ENCODE measurements around the gene NKAIN2. TPM values are rescaled to one million over a fixed set of nuclear protein-coding genes. Genes with fewer than 3 reads are reported as not detected.
"Not testable (repeated sequence)": the region's sequence is repeated elsewhere in the genome, so short reads cannot be mapped to it uniquely, and the experiment has no call there.

The NKAIN2 gene
- total RNA-seq, 1 experiment from 2014 or later: 0.15 TPM

DNA sequence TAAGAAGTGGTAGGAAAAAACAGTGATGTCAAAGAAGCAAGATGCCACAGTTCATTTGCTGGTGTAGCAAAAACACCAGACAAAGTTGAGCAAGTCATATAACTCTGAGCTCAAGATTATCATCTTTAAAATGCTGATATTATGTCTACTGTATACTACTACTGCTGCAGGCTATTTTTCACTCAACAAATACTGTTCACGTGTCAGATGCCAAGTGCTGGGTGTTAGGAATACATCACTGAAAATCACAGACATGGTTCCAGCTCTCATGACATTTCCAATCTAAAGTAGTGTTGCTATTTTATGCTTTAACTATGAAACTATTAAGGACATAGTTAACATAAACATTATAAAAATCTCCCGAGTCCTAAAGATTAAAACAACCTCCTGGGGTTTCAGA lies 163.0 kb downstream of the NKAIN2 start:
- no peak for DNase-seq (ENCODE audit: low read depth)

DNA sequence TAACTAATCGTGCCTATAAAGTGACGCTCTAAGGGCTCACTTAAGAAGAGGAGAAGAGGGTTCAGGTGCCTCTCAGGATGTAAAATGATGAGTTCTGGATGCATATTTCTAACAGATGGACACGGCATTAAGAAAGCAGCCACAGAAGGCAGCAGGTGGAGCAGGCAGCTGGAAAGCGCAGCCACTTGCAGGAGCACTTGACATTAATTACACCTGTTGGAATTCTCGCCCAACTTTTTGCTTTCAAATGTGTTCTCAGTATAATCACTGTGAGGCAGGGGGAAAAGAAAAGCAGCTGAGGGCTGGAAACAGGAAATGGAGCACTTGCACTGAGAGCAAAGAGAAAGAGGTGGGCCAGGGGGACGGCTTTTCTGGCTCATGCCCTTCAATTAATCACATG lies 164.2 kb downstream of the NKAIN2 start:
- no peak for DNase-seq (ENCODE audit: low read depth)

DNA sequence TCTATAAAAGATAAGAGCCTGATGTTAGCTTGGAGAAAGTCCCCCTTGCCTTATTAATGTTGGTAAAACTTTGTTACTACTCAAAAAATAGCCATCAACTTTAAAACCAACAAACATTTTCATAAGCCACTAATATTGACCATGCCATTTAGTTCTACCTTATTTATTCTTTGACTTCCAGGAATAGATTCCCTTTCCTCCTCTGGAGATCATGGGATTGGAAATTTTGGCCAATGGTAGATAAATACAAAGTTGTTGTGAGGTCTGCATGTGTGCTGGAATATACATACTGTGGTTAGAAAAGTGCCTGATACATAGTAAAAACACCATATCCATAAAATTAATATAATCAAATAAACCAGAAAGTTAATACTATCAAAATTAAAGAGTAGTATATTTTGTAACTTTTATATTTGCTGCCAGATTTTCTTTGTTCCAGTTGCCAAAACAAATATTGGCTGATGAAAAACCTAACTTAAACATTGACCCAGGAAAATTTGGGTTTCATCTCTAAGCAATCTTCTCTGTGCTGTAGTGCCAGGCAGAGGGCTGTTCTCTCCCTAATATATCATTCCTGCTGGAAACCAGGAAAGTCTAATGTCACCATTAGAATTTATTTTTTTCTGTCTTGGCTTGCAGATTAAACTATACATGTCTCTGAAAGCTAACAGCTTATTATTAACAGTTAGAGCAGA lies 169.1 kb downstream of the NKAIN2 start:
- DNase-seq (ENCODE audit: low read depth): no peak

DNA sequence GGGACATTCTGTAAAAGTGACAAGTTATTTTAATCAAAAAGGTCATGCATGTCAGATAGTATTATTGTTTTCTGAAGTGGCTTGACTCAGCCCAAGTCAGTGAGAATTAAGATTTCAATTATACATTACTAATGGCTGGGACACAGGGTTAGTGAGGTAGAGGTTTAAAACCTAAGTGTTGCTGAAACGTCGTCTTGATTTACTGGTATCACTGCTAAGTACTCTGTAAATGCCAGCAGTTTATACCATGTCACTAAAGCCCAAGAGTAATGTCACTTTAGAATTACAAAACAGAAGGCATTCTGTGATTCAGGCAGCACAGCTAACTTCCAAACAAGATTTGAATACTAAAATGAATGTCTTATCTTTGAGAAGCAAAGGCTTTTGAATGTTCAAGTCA lies 176.6 kb downstream of the NKAIN2 start:
- DNase-seq (ENCODE audit: low read depth): no peak

DNA sequence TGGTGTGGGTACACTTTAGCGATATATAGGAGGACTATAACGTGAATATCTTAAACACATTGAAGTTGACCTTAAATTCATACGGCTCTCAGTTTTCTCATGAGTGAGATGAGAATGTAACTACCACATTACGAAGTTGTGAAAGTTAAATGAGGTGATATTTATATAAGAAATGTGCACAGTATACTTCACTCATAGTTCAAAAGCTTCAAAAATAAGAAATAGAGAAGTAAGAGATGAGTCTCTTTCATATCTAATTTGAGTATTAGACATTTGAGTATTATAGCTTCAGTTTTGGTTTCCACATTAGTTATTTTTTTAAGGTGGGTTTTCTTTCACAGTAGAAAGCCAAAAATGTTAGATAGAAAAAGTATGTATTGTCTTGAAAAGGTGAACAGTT lies 183.3 kb downstream of the NKAIN2 start:
- no peak for DNase-seq (ENCODE audit: low read depth)

DNA sequence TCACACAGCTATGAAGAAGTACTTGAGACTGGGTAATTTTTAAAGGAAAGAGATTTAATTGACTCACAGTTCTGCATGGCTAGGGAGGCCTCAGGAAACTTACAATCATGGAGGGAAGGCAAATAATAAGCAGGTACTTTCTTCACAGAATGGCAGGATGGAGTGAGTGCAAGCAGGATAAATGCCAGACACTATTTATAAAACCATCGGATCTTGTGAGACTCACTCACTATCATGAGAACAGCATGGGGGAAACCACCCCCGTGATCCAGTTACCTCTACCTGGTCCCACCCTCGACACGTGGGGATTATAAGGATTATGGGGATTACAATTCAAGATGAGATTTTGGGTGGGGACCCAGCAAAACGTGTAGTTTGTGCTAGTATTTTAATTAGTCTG lies 186.3 kb downstream of the NKAIN2 start:
- not testable (repeated sequence) for DNase-seq (ENCODE audit: low read depth)

DNA sequence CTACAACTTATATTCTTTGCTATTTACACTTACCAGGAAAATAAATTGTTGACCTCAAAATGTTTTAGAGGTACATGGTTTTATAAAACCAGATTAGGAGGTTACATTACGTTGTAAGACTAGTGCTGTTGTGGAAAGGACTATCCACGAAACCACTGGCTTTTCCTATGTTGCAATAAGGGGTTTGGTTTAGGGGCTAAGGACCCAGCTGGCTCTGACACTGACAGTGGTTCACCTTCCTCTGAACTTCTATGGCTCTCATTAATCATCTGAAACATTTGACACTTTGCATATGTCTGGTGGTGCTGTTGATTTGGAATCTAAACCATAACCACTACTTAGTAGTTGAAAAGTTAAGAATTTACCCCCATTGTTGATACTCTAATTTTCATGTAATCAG lies 186.7 kb downstream of the NKAIN2 start:
- DNase-seq (ENCODE audit: low read depth): no peak

DNA sequence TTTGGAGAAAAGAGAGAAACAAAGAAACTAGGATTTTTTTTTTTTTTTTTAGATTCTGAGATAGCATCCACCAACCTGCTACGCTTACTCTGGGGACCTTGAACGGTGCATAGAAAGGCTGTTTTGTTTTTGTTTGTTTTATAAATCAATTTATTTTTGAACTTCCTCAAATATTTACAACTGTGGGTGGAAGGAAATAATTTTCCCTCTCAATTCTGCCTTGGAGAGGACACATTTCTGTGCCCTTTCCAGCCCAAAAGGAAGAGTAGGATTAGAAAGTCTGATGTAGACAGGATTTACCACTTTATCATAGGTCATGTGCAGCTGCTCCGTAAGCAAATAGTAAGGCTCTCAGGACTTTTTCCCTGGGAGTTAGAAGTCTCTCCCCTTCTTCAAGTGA lies 190.5 kb downstream of the NKAIN2 start:
- DNase-seq (ENCODE audit: low read depth): no peak

DNA sequence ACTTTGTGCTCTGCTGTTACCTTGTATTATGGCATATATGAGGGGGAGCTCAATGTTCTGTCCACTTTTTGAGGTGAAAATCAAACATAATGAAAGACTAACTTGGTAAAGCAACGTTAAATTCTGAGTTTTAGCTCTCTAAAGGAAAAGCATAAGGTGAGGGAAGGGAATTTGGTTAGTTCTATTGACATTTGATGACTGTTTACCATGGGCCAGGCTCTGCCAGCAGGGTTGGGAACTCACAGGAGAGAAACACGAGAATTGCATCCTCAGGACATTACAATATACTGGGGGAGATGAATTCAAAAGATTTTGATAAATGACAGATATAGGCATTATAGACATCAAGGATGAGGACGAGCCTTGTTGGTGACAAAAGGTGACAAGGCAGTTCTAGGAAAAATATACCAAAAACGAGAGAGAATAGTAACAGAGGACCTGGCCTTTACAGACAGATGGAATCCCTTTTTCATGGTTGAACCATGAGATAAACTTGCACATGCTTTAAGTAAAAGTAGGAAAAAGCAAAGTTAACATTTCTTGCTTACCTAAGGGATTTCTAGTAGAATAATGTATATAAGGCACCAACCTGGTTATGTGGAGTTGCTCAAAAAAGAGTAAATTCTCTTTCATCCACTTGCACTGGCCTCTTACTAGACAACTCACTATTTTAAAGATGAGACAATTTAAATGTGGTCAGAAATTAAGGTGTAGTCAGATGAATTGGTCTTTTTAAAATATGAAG lies 191.4 kb downstream of the NKAIN2 start:
- no peak for DNase-seq (ENCODE audit: low read depth)

DNA sequence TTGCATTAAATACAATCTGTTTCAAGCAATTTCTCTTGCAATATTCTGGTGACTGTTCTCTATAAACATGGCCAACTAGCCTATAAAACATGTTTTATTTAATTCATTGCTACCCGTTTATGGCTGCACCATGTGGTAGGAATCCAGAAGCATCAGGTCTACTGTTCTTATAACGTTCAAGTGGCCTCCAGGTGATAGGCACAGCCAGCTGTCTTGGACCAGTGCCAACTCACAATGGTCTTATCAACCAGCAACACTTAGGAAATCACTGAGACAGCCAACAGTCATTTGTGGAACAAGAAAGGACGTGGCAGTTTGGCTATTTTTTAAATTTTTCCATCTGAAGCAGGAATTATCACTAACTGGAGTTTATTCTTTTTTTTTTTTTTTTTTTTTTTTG lies 193.6 kb downstream of the NKAIN2 start:
- no peak for DNase-seq (ENCODE audit: low read depth)

DNA sequence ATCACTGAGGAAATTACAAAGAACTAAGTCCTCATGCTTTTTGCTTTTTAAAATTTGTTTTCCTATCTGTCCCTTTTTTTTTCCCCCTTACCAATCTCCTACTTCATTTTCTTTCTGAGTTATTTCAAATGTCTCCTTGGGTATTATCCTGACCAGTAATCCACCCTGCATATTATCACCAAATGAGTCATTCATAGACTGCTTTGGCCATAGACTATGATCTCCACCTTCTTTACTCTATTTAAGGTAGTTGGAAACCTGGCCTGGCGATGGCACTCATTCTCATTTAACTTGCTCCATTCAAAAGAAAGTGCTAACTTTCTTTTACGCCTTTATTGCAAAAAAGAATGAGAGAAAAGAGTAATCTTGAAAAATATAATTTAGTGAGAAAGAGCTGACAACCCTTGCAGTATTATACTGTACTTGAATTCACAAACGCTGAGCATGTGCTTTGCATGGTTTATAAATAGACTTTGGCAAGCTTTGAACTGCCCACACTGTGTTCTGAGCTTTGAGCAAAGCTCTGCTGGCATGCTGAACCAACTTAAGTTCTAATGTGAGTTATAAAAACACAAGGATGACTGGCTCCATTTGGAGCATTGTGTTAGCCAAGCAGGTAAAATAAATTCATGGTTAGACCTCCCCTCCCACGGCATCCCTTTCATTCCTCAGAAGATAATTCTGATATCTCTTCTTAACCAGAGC lies 198.9 kb downstream of the NKAIN2 start:
- DNase-seq (ENCODE audit: low read depth): no peak

DNA sequence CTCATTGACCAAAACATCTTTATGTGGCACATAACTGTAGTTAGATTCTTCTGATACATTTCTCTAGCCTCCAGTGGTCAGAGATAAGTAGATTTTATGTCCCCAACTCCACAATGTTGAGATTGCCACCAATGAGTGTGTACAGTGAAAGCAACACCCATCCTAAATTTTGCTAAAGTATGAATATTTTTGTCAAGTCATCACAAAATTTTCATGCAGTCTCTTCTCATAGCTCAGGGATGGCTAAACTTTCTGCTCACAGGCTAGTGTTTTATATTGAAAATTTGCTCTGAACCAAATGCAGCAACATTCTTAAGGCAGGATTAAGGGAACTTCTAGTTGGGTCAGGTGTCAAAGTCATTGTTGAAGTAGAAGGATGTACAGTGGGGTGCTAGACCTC lies 203.6 kb downstream of the NKAIN2 start:
- no peak for DNase-seq (ENCODE audit: low read depth)

DNA sequence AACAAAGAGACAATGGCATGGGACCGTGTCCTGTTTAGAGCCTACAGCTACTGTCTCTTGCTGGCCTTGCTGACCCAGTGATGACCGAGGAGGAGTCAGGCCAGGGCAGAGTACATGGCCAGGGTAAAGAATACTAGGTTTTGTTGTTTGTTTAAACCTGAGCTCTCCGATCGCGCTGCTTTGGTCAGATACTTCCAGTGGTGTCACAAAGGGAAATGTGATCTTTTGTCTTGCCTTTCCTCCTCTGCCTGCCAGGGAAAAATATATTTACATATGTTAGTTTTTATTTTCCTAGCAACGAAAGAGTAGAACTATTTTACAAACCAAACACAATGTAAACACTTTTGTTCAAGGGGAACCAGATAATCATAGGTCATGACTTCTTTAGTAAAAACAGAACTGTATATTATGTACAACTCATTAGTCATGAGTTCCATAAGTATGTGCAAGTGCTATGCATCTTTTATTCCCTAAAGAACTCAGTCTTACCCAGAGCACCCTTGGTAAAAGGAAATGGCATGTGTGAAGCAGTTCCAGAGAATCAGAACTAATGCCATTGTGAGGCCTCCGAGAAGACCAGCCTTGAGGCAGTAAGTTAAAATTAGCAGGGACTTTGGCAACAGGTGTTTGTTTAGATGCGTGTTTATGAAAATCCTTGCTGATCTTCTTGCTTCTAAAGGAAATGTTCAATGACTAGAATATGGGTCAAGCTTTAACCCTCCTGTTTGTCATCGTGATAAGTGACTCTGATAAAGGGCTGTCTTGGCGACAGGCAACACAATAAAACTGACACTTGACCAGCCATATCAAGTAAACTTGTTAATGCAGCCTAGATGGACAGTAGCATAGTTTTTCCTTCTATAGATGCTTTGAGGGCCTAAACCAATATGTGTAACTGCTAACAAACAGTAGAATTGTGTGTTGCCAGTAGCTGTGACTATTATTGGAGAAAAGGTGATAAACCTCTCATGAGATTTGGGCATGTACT lies 204.6 kb downstream of the NKAIN2 start:
- DNase-seq (ENCODE audit: low read depth): no peak

DNA sequence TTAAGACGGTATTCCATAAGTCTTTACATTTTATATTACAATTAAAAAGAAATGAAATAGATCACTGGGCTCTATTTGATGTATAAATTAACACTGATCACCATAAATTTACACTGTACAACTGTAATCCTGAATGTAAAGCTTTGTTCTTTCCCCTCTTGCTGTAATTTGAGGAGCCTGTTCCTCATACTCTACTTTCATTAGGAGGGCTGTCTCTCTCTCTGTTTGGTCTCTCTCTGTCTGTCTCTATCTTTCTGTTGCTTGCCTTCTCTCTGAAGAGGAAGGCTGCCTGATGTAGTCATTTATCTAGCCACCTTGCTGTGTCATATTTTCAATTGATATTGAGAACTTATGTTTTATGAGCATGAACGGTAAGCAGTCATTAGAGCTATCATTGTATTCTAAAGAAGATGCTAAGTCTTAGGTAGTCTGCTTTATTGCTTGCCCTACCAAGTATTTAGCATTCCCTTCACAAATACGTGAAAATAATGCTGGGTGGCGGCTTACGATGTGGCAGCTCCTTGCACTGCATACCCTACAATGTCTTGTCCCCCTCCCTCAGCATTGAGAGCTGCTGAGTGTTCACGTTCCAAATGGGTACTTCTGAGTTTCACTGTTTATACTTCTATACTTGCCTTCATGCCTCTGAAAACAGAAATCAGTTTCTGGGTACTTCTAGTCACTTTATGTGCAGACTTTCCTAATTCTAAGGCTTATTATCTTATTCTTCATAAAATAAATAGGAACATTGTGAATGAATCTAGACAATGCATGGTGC lies 205.5 kb downstream of the NKAIN2 start:
- DNase-seq (ENCODE audit: low read depth): no peak

DNA sequence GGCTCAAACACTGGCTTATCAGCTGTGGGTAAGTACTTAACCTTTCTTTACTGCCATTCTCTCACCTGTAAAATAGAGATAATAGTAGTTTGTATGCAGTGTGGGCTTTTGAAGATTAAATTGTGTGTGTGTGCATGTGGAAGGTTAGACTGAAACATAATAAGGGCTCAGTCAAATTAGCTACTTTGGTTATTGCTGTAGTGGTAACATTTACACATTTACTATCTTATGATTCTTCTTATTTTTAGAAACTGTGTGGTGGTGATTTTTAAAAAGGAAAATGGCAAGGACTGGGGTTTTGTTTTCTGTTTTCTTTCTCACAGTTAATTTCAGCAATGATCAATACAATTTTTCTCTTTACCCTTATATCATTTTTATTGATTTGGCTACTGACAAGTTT lies 206.9 kb downstream of the NKAIN2 start:
- DNase-seq (ENCODE audit: low read depth): no peak

DNA sequence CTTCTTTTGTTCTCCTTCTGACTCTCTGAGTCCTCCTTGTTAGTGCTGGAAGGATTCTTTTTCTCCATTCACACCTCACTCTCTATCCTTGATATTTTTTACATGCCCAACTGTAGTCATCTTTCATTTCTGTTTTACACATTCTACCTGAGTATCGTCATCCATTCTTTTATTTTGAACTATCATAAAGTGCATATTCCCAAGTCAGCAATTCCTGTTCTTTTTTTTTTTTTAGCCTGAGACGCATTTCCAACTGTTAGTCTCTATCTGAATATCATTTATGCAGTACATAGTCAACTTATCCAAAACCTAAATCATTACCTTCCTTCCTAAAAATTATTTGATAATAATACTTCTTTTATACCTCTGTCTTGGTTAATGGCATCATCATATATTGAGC lies 207.5 kb downstream of the NKAIN2 start:
- DNase-seq (ENCODE audit: low read depth): no peak

DNA sequence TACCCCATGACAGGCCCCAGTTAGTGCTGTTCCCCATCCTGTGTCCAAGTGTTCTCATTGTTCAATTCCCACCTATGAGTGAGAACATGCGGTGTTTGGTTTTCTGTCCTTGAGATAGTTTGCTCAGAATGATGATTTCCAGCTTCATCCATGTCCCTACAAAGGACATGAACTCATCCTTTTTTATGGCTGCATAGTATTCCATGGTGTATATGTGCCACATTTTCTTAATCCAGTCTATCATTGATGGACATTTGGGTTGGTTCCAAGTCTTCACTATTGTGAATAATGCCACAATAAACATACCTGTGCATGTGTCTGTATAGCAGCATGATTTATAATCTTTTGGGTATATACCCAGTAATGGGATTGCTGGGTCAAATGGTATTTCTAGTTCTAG lies 218.4 kb downstream of the NKAIN2 start:
- not testable (repeated sequence) for DNase-seq (ENCODE audit: low read depth)

DNA sequence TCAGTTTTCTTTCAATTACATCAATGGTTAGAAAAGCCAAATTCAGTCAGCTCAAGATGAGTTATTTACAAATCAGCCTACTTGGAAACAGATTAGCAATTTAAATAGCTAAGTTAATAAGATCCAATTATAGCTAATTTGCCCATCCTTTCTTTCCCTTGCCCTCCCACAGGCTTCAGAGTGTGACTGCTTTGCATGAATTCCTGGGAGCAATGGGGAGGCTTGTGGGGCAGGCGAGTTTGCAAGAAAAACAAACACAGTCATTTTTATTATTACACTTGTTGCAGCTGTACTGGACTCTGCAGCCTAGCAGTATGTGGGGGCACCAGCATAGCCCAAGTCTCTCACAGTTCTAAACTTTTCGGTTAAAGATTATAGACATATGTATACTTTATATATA lies 219.0 kb downstream of the NKAIN2 start:
- DNase-seq (ENCODE audit: low read depth): no peak

DNA sequence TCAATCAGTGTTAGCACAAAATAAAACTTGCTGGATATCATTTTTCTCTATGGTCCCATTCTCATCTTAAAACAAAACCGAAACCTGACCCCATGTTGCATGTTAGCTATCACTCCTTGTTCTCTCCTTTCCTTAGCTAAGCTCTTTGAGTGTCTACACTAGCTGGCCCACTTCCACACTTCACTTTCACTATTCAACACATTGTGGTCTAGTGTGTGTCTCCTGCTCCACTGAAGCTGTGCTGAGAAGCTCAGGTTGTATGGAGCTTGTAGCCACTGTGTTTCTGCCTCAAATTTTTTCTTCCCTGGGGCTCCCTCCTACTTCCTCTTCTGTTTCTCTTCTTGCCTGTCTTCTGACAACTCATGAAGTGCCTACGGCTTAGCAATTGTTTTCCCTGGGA lies 223.0 kb downstream of the NKAIN2 start:
- no peak for DNase-seq (ENCODE audit: low read depth)

DNA sequence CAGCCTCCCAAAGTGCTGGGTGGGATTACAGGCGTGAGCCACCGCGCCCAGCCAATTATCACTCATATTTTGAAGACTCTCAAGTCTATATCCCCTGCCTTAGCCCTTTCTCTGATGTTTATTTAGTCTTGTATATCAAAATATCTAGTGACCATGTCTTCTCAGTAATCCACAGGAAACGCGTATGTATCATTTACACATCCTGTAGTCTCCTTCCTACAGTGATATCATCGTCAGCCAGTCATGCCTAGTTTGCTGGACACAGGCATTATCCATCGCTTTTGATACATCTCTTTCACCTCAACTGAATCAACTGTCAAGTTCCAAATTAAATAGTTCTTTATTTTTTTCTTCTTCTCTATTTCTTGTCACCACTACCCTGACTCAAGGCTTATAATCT lies 223.7 kb downstream of the NKAIN2 start:
- no peak for DNase-seq (ENCODE audit: low read depth)

DNA sequence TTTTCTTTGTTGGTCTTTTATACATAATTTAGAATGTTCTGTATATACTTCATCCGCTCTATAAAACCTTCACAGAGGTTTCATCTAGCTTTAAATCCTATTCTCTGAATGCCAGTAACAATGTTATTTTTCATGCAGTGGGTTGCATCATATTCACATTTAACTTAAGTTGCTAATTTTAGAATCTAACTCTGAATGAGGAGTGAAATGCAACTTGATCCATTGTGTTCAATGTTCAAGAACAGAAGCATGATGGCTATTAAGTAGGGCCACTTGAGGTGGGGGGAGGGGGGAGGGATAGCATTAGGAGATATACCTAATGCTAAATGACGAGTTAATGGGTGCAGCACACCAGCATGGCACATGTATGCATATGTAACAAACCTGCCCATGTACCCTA lies 224.5 kb downstream of the NKAIN2 start:
- no peak for DNase-seq (ENCODE audit: low read depth)

All from M059J (cell line).